NCI-H82 (cell line): Measurements from ENCODE around the gene RAB30.
A peak's percentile ranks its signal among the peaks of the same experiment; 100 is the strongest.
"Not testable (repeated sequence)": the region's sequence is repeated elsewhere in the genome, so short reads cannot be mapped to it uniquely, and the experiment has no call there.

Experiments
- DNase-seq: peaks from one replicate; lab custom pipeline; 2025; lab: John Stamatoyannopoulos, UW

The RAB30 gene

DNA sequence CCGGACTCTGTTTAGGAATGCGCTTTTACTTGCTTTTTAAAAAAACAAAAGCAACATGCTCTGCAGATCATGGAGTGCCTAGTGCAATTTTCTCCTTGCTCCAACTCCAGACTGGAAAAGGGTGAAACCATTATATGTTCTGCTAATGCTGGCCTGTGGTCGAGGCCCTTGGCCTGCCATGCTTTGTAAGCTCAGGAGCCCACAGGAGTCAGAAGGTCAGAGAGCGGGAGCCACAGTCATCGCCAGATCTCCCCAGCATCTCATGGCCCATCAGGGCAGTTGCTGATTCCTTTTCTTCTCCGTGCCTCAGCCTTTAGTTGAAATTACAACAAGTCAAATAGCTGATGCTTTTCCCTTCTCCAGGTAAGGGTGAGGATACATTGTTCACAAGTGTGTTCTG is 89.8 kb downstream of the RAB30 start:
- DNase-seq, result no peak

DNA sequence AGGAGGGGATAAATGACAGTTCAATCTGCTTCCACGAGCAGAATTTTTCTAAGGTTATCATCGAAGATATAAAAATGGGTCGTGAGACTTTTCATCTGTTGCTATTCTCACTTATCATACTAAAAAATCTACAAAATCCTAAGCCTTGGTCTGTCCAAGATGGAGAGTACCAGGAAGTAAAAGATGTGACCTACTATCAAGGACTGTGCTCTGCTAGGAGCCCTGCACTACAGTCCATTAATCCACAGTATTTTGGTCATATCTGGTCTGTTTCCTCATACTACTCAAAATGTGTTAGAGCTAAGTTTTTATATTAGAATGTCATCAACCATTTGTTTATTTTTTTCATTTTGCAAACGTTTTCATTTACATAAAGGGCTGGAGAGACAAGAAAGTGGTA is 90.8 kb downstream of the RAB30 start:
- DNase-seq, result no peak

DNA sequence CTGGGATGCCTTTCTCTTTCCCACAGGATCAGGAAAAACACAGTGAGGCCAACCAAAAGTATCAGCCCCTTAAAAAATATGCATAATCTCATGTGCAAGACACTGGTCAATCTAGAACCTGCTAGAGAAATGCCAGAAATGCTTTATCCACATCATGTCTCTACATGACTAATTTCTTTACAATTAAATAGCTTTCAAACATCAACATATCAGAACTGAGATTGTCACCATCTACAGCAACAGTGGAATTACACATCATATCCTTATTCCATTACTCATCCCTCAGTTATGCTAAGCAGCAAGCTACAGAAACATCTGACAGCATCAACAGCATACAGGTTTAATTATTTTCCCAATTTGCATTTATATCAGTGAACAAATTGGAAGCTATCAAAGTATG is 91.4 kb downstream of the RAB30 start:
- no peak for DNase-seq

DNA sequence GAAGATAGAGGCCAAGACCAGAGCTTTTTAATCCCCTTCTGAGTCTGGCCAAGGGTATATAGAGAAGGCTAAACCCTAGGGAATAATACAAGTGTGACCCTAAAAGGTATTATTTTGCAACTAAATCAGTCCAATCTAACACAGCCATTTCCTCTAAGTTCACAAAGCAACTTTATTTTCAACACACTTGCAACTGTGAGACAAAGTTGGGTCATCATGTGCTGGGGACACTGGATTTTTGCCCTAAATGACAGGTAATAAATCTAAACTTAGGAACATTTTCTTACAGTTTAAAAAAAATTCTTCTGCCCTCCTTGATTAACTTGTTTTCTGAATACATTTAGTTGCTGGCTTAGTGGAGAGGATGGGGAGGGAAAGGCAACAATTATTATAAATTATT is 91.9 kb downstream of the RAB30 start:
- no peak for DNase-seq

DNA sequence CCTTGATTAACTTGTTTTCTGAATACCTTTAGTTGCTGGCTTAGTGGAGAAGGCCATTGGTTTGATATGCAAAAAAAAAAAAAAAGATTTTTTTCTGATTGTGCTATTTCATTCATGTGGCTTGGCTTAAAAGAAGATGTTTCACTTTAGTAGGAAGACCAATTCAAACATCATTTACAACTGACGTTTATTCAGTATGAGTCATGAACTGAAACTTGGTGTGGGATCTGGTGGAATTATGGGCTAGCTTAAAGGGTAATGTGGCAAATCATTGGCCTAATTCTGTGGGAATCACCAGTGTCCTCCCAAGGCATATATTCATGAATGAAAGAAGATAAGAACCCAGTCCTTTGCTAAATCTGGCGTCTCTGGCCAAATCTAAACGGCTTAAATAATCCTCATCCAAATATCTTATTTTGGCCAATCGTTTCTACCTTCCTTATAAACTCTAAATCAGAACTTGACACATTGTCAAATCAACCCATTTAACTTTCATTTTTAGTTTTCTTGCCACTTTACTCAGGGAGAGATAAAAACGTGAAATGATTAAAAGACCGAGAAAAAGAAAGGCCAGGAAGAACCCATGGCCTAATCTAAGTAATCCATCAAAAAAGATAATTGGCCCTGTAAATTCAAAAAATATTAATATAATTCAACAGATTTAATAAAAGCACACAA is 93.1 kb downstream of the RAB30 start:
- no peak for DNase-seq

DNA sequence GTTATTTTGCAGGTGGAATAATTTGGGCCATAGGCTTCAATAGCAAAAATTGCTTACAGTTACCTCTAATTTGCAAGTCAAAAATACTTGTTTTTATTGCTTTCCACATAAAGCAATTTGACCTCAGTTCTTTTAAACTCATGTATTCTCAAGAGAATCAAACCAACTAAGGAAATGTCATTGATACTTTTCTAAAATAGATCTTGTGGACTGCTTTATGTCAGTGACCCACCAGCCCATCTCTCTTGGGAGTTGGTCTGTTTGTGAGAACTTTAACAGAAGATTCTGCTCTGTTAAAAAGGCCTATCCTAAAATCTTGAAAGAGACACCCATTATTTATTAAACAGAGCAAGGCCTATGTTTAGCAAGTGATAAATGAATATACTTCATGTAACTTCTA is 94.9 kb downstream of the RAB30 start:
- no peak for DNase-seq

DNA sequence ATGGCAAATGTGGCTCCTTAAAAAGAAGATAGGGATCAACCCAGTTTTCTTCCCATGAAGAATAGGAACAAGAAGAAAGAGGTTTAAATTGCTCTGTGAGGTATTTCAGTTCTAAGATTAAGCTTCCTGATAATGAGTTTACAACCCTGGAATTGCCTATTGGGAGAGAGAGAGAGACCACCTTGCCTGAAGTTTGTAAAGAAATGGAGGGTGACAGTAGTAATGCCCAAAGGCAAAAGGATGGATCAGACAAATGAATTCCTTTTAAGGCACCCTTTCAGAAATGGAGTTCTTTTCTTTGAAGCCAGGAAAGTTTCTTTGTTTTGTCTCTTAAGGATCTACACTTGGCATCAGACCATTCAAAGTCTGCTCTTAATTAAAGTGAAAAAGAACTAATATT is 95.8 kb downstream of the RAB30 start:
- DNase-seq, result no peak

DNA sequence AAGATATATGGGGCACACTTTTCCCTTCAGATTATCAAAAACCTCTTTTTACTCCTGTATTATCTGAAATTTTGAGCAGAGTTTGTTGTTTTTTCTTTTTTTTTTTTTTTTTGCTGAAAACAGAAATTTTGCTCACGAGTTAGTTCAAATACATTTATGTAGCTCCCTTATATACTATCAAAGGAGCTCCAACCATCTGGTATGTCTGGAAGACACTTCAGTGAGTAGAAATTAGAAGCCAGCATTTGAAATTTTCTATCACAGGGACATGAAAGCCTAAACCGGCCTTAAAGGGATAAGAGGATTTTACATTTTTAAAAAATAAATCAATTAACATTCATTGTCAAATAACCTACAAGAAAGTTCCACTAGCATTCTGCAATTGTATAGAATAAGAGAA is 96.8 kb downstream of the RAB30 start:
- DNase-seq, result no peak

DNA sequence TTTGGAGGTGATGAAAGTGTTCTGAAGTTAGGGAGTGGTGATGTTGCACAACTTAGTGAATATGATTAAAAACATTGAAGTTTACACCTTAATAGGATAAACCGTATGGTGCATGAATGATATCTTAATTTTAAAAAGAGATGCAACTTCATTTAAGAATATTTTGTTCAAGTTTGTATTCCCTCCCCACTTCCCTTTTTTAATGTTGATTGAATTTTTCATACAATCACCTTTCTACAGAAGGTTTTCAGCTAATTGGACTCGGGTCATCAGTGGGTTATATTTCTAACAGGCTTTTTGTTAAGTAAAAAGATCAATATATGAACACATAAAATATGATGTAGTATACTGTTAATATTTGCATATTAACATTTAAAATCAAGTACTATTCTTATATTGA is 97.6 kb downstream of the RAB30 start:
- DNase-seq, result no peak

DNA sequence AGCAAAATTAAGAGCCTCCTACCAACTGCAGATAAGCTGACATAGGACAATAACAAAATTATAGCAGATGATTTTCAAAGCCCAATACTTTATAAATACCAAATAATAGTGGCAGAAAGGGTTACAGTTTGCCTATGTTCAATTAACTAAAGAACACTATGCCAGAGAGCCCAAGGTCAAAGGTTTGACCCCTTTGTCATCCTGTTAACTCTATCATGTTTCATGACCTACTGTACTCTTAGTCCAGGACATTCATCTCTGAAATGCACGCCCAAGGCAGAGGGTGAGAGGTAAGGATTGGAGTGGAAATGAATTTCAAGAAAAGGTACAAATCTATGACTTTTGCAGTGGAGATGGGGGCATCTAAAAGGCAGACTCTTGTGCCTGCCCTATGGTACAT is 99.6 kb downstream of the RAB30 start:
- DNase-seq, result no peak

DNA sequence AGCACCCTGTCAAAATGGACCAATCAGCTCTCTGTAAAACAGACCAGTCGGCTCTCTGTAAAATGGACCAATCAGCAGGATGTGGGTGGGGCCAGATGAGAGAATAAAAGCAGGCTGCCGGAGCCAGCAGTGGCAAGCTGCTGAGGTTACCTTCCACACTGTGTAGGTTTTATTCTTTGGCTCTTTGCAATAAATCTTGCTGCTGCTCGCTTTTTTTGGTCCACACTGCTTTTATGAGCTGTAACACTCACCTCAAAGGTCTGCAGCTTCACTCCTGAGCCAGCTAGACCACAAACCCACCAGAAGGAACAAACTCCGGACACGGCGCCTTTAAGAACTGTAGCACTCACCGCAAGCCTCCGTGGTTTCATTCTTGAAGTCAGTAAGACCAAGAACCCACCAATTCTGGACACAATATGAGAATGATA is 100.2 kb downstream of the RAB30 start:
- not testable (repeated sequence) for DNase-seq

DNA sequence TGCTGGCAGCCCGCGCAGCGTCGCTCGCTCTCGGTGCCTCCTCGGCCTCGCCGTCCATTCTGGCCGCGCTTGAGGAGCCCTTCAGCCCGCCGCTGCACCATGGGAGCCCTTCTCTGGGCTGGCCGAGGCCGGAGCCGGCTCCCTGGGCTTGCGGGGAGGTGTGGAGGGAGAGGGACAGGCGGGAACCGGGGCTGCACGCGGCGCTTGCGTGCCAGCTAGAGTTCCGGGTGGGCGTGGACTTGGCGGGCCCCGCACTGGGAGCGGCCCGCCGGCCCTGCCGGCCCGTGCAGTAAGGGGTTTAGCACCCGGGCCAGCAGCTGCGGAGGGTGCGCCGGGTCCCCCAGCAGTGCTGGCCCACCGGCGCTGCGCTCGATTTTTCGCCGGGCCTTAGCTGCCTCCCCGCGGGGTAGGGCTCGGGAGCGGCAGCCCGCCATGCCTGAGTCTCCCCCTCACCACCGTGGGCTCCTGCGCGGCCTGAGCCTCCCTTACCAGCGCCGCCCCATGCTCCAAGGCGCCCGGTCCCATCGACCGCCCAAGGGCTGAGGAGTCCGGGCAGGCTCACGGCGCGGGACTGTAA is 101.1 kb downstream of the RAB30 start:
- not testable (repeated sequence) for DNase-seq

DNA sequence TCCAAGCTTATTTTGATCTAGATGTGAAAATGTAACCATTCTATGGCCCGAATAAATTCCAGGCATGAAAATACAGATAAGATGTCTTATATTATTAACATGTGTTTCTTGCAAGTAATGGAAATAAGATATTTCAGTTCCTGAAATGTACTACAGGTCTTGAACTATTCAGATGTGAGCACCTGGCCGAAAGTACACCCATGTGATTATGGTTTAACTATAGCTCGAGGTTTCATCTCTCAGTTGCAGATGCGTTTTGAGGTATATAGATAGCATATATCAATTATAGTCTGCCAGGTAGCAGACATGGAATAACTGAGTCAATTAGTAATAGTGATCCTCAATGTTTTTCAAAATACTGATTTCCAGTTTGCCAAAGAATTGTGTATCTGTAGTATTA is 101.9 kb downstream of the RAB30 start:
- DNase-seq, result no peak

DNA sequence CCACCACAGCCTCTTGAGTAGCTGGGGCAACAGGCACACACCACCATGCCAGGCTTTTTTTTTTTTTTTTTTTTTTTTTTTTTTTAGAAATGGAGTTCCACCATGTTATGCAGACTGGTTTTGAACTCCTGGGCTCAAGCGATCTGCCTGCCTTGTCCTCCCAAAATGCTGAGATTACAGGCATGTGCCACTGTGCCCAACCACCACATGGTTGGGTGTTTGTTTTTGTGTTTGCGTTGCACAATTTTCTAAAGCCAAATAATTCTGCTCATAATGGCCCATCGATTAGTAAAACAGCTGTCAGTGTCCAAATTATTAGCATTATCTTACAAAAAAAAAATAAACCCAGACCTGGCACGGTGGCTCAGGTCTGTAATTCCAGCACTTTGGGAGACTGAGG is 104.3 kb downstream of the RAB30 start:
- no peak for DNase-seq

DNA sequence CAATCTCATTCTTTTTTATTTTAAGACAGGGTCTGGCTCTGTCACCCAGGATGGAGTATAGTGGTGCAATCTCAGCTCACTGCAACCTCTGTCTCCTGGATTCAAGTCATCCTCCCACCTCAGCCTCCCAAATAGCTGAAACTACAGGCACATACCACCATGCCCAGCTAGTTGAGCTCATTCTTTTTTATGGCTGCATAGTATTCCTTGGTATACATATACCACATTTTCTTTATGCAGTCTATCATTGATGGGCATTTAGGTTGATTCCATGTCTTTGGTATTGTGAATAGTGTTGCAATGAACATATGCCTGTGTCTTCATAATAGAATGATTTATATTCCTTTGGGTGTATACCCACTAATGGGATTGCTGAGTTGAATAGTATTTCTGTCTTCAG is 109.7 kb downstream of the RAB30 start:
- not testable (repeated sequence) for DNase-seq

DNA sequence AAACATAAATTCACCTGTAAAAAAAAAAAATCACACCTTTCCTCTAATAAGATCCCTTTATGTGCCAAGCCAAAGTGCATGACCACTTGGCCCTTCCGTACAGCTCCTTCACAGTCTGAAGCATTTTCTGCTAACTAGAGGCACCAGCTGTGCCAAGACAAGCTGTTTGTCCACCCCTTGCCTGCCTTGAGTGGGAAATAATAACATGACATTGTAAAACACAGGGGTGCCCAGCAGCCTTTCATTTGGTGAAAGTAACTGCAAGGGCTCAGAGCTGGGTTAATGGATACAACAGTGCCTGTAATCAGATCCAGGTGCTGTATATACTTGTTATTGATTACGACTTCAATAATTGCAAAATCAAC is 110.9 kb downstream of the RAB30 start:
- peak; percentile 24 for DNase-seq

DNA sequence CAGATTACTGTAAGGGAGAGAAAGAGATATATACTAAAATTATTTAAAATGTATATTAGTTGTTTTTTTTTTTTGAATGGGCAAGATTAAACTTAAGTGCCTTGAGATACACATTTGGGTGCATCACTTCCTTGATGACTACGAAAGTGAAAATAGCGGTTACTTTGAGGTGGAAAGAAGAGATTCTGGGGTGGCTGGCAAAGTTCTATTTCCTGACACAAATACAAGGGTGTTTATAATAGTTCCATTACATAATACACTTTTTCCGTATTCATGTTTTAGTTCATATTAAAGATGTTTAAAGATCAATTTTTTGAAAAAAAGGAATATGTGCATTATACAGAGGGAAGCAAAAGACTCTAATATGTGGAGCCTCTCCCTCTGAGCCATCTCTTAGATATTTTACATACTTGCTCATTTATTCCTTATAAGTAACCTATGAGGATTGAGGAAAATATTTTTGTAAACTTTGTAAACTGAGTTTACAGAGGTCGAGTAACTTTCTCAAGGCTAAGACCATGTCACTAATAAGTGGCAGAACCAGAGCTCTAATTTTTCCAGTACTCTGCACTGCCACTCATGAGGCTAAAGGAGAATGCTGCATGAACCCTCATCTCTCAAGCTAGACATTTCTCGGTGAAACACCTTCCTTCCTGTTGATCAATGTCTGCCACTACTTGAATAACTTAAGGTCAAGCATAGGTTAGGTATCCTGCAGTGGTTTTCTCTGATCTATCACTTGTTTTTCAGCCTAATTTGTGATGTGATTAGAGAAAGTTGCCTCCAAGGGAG is 111.5 kb downstream of the RAB30 start:
- no peak for DNase-seq

DNA sequence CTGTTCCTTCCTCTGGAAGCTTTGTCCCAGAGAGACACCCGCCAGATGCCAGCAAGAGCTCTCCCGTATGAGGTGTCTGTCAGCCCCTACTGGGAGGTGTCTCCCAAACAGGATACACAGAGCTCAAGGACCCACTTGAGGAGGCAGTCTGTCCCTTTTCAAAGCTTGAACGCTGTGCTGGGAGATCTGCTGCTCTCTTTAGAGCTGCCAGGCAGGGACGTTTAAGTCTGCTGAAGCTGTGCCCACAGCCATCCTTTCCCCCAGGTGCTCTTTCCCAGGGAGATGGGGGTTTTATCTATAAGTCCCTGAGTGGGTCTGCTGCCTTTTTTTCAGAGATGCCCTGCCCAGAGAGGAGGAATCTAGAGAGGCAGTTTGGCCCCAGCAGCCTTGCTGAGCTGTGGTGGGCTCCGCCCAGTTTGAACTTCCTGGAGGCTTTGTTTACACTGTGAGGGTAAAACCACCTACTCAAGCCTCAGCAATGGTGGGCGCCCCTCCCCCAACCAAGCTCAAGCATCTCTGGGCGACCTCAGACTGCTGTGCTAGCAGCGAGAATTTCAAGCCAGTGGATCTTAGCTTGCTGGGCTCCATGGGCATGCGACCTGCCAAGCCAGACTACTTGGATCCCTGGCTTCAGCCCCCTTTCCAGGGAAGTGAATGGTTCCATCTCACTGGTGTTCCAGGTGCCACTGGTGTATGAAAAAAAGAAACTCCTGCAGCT is 115.8 kb downstream of the RAB30 start:
- DNase-seq, result peak; percentile 8

DNA sequence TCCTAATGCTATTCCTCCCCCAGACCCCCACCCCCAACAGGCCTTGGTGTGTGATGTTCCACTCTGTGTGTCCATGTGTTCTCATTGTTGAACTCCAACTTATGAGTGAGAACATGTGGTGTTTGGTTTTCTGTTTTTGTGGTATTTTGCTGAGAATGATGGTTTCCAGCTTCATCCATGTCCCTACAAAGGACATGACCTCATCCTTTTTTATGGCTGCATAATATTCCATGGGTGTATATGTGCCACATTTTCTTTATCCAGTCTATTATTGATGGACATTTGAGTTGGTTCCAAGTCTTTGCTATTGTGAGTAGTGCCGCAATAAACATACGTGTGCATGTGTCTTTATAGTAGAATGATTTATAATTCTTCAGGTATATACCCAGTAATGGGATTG is 121.2 kb downstream of the RAB30 start:
- DNase-seq, result not testable (repeated sequence)

DNA sequence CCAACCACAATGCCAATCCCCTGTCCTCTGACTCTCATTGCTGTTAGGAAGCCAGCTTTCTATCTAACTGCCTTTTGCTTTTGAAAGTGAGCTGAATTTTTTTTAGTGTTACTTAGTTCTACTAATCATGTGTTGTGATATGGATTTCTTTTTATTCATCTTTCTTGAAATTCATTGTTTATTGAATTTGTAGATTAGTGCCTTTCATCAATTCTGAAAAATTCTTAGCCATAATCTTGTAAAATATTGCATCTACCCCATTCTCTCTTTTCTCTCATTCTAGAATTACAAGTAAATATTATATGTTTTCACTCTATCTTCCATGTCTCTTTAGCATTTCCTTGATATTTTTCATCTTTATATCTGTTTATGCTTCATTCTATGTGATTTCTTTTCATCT is 122.3 kb downstream of the RAB30 start:
- no peak for DNase-seq

DNA sequence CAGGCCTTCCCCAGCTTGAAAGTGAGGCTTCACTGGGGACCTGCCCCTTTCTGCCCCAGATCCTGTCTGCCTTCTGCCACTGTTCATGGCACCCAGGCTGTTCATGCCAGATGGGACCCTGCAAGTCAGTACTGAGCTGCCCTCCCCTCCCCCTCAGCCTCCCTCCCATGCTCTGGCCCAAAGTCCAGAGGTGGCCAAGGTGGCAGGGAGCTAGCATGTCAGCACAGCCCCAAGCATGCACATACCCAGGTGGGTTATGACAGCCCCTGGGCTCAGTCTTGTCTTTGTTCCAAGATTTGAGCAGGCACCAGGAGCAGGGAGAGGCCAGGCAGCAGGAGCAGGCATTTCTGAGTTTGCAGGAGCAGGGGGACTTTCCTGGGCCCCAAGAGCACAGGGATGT is 126.0 kb downstream of the RAB30 start:
- peak; percentile 7 for DNase-seq

DNA sequence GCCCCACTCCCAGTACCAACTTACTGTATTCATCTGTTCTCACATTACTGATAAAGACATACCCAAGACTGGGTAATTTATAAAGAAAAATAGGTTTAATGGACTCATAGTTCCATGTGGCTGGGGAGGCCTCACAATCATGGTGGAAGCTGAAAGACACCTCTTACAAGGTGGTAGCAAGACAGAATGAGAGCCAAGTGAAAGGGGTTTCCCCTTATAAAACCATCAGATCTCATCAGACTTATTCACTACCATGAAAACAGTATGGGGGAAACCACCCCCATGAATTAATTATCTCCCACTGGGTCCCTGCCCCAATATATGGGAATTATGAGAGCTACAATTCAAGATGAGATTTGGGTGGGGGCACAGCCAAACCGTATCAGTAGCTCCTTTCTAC is 126.7 kb downstream of the RAB30 start:
- not testable (repeated sequence) for DNase-seq

DNA sequence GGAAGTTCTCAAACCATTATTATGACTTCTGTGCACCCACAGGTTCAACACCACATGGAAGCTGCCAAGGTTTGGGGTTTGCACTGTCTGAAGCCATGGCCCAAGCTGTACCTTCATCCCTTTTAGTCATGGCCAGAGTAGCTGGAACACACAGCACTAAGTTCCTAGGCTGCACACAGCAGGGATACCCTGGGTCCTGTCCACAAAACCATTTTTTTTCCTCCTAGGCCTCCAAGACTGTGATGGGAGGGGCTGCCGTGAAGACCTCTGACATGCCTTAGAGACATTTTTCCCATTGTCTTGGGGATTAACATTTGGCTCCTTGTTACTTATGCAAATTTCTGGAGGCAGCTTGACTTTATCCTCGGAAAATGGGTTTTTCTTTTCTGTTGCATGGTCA is 127.5 kb downstream of the RAB30 start:
- DNase-seq, result no peak
